HG03095 (cell line): ENCODE data around the gene RREB1.

Experiments used
- ATAC-seq: cut with Tn5 transposase; IDR thresholded peaks from one replicate; pipeline ENCODE4 v1.9.1; 2021; ENCODE audit warnings: moderate library complexity; ENCODE audit not compliant: unreplicated experiment

The RREB1 gene

DNA sequence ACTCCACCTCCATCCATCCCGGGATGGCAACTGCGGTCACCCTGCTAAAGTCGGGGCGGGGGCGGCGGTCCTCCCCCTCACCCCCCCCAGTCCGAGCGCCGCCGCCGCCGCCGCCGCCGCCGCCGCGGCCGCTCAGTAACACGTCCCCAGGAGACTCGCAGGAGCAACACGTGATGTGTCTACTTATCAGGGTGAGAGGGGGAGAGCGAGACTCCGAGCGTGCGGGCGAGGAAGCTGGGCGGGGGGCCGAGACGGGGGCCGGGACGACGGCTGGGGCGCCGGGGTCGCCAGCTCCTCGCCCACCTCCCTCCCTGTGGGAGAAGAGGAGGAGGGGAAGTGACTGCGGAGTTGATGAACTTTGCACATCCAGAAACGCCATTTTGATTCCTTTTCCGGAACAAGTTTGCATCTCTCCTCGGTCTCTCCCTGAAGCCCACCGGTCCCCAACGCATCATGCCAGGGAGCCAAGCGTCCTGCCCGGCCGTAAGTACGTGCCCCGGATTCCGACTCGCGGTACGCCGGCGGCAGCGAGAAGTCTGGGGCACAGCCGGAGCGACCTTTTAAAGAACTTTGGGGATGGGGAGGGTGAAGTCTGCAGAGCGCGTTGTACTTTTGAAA lies at the start of gene RREB1:
Gene RREB1, plus strand, starts transcription at position 384 of the 618 bp plus-strand sequence. CDS start 73,951 bp downstream, outside the sequence.
- peak; percentile 53 for ATAC-seq

DNA sequence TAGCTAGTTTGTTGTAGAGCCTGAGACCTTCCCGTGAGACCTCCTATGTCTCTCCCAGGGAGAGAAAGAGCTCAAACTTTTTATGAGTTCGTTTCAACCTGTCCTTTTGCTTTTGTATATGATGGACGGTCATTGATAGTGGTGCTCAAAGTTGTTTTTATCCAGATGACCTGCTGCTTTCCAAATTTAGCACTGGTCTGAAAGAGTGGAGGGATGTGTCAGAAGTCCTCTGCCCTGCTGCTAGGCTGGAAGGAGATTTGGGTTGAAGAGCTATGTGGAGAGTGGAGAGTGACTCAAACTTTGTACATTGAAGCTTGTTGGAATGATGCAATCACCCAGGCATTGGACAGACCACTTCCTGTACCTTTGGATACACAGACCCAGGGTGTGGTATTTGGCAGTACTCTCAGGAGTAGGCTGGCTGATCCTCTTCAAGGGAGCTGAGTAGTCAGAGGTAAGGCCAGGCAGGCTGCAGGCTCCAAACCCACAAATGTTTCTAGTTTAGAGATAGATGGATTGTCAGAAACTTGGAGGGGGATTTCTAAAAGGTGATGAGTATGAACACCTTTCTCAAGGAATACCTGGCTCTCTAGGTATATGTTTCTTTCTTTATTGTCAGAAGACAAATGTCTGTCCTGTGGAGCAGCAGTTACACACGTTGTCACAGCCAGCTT lies 49.4 kb upstream of the RREB1 start:
- no peak for ATAC-seq

DNA sequence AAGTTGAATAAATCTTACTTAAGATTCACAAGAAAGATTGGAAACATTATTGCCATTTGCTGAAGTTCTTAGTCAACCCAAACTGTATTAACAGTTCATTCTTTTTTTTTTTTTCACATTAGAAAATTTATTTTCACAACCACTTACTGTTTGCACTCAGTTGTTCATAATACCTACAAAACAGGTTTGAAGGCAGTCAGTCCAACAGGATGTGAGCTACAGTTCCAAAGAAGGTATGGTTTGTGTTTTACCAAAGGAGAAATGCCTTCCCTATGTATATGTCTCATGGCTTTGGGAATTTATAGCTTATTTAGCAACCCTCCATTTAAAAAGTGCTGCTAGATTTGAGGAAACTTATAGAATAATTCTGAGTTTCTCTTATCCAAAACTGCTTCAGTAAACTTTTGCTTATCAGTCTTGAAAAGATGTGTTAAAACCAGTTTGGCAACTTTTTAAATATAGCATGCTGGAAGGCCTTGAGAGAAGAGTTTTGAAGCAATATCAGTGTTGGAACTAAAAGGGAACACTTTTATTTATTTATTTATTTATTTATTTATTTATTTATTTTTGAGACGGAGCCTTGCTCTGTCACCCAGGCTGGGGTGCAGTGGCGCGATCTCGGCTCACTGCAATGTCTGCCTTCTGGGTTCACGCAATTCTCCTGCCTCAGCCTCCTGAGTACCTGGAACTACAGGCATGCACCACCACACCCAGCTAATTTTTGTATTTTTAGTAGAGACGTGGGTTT lies 46.8 kb upstream of the RREB1 start:
- no peak for ATAC-seq

- ATAC-seq = no peak
Measured at GRCh38 chr6:7062451-7063162, 45.2 kb upstream of the RREB1 start.

GRCh38 chr6:7067305-7067704 lies 40.5 kb upstream of the RREB1 start:
- no peak for ATAC-seq

DNA sequence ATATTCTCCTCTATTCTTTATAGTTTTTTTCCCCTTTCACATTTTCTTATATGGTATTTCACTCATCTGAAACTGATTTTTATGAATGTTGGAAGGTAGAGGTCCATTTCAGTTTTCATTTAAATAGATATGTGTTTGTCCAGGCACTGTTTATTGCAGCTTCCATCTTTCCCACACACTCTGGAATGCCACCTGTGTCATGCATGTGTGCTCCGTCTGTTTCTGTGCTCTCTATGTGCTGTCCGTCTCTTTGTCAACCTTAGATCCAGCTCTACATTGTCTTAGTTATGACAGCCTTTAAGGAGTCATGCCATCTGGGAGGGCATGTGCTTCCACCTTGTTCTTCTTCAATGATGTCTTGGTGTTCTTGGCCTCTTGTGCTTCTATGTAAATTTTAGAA lies 36.4 kb upstream of the RREB1 start:
- no peak for ATAC-seq

GRCh38 chr6:7073082-7073820 lies 34.5 kb upstream of the RREB1 start:
- no peak for ATAC-seq

- peak; percentile 99 for ATAC-seq
Measured at GRCh38 chr6:7073821-7074525, 33.8 kb upstream of the RREB1 start.

DNA sequence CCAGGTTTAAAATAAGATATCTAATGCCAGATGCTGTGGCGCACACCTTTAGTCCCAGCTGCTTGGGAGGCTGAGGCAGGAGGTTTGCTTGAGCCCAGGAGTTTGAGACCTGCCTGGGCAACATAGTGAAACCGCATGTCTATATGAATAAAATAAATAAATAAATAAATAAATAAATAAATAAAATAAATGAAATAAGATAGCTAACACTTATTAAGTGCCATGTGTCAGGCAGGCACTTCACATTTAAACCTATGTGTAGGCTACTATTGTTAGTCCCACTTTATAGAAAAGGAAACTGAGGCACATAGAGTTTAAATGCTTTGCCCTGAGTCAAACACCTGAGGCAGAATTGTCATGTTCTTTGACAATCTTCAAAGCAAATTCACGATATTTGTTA lies 32.9 kb upstream of the RREB1 start:
- no peak for ATAC-seq

DNA sequence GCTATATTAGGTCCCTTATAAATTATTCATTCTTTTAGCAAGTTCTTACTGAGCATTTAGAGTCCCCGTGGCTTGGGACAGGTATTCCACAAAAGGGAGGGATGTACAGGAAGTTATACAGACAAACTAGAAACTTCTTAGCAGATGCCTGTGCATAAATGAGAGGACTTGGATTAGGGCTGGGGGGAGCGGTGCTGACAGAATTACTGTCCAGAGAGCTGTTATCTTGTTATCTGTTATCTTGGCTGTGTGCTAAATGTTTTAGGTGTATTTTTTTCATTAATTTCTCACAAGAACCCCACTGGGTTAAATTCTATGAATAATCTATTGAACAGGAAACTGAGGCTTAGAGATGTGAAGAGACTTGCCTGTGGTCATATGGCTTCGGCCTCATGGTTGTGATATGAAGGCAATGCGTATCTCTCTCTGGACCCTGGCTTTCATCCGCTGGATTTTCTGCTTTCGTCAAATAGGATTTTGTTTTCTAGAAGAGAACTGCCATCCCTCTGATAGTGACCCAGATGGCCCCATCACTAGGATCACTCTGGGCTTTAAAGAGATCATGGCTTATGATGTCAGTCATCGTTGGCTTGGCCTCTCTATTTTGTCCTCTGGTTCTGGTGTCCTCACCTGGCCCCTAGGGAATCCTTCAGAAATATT lies 32.3 kb upstream of the RREB1 start:
- ATAC-seq = no peak

- no peak for ATAC-seq
Measured at GRCh38 chr6:7077856-7078255, 29.9 kb upstream of the RREB1 start.

- ATAC-seq = no peak
Measured at GRCh38 chr6:7078856-7079255, 28.9 kb upstream of the RREB1 start.

DNA sequence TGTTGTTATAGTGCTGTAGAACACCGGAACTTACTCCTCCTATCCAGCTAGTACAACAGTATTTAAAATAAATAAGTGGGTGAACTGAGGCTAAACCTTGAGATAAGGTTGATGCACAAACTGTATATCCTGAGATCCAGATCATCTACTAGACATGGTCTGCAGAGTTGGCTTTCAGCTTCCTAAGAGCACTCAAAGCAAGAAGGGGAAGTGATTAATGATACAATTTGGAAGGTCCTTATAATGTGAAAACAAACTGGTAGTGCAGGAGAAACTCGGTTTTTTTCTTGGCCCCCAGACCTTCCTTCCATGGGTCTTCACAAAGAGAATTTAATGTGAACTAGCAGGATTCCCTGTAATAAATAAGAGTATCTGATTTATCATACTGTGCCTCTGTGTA lies 27.4 kb upstream of the RREB1 start:
- ATAC-seq = no peak

GRCh38 chr6:7085911-7086310 lies 21.9 kb upstream of the RREB1 start:
- ATAC-seq = peak; percentile 39

- peak; percentile 51 for ATAC-seq
Measured at GRCh38 chr6:7086488-7086887, 21.3 kb upstream of the RREB1 start.

GRCh38 chr6:7087066-7087465 lies 20.7 kb upstream of the RREB1 start:
- peak; percentile 5 for ATAC-seq

- ATAC-seq = peak; percentile 51
Measured at GRCh38 chr6:7087491-7087979, 20.2 kb upstream of the RREB1 start.

DNA sequence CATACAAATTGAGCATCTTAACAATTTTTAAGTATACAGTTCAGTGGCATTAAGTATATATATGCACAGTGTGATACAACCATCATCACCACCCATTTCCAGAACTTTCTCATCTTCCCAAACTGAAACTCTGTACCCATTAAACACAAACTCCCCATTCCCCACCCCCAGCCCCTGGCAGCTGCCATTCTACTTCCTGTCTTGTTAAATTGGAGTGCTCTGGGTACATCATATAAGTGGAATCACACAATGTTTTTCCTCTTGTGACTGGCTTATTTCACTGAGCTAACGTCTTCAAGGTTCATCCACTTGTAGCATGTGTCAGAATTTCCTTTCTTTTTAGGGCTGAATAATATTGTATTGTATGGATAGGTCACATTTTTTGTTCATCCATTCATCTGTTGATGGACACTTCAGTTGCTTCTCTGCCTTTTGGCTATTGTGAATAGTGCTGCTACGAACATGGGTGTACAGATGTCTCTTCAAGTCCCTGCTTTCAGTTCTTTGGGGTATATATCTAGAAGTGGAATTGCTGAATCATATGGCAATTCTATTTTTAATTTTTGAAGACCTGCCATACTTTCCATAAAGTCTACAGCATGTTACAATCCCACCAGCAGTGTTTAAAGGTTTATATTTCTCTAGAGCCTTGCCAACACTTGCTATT lies 19.6 kb upstream of the RREB1 start:
- ATAC-seq = no peak

DNA sequence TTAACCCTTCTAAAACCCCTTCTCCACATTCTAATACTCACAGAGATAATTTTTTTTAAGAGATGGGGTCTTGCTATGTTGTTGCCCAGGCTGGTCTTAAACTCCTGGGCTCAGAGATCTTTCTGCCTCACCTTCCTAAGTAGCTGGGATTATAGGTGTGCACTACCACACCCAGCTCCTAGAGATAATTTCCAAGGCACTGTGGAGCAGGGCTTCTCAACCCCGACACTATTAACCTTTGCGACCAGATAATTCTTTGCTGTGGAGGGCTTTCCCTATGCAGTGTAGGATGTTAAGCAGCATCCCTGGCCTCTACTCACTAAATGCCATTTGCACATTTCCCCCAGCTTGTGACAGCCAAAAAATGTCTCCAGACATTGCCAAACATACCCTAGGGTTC lies 8.8 kb upstream of the RREB1 start:
- no peak for ATAC-seq
